ENCODE results near the gene SHROOM3. TPM values are rescaled to one million over a fixed set of nuclear protein-coding genes. Genes with fewer than 3 reads are reported as not detected.

Gene SHROOM3
- total RNA-seq, 1 donor from 2014 or later, result not detected

- Mint-ChIP-seq H3K4me1 (ENCODE audit: low read depth) (peaks cover 6% of the 10 kb centered on the region), H3K36me3 (ENCODE audit: low read depth) (no peaks in the 10 kb centered on the region), H3K9me3 (no peaks in the 10 kb centered on the region), H3K27me3 (ENCODE audit: low read depth) (peaks cover 12% of the 10 kb centered on the region), H3K27ac (no peak overlapping the region), H3K4me3 (ENCODE audit: low read depth) (no peak overlapping the region)
- no peak for DNase-seq (ENCODE audit: low spot score)
- intact Hi-C loops (cut with micrococcal nuclease), result no loop called here
Observed at GRCh38 chr4:76741663-76742020, 306.6 kb downstream of the SHROOM3 start.

DNA sequence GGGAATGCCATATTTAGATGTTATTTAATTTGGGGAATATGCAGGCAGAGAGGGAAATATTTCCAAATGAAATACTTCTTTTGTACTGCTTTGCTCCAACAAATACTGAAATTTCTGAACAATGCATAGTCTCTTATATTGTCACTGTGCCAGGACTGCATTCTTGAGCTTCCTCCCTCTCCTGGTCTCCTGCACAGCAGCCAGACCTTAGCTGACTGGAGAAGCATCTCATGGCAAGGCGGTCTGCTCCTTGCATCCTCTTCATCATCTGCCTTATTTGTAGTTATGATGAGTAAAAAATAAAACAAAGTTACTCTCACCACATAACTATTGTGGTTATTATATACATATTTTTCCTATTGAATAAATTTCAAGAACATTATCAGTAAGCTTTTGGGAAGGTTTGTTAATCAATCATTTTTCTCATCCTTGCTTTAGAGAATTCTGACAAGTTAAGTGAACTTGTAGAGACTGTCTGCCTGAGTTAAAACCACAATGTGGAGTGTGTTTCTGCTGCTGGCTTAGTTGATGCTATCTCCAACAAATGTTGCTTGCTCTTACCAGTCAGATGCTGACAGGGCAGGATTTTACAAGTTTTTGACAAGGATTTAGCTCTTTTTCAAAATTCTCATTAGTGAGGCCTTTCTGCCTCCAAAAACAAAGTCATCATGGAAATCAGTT lies 309.4 kb downstream of the SHROOM3 start:
- no peaks in the 10 kb centered on the region for H3K9me3 Mint-ChIP-seq
- intact Hi-C loops (cut with micrococcal nuclease), result no loop called here
- no peak overlapping the region for H3K27ac Mint-ChIP-seq

GRCh38 chr4:76745240-76745639 lies 310.2 kb downstream of the SHROOM3 start:
- Mint-ChIP-seq H3K27me3 (ENCODE audit: low read depth) (peaks cover 29% of the 10 kb centered on the region), H3K9me3 (no peaks in the 10 kb centered on the region), H3K4me3 (ENCODE audit: low read depth) (no peak overlapping the region), H3K27ac (no peak overlapping the region), H3K4me1 (ENCODE audit: low read depth) (no peaks in the 10 kb centered on the region), H3K36me3 (ENCODE audit: low read depth) (no peaks in the 10 kb centered on the region)
- intact Hi-C loops (cut with micrococcal nuclease), result no loop called here
- no peak for DNase-seq (ENCODE audit: low spot score)

More for the DNA sequence above, 309.4 kb downstream of the SHROOM3 start:
- no peaks in the 10 kb centered on the region for H3K4me1 Mint-ChIP-seq (ENCODE audit: low read depth)
- peaks cover 23% of the 10 kb centered on the region for H3K27me3 Mint-ChIP-seq (ENCODE audit: low read depth)
- H3K4me3 Mint-ChIP-seq (ENCODE audit: low read depth), result no peak overlapping the region
- no peaks in the 10 kb centered on the region for H3K36me3 Mint-ChIP-seq (ENCODE audit: low read depth)
- no peak for DNase-seq (ENCODE audit: low spot score)

- peaks cover 10% of the 10 kb centered on the region for H3K9me3 Mint-ChIP-seq
- intact Hi-C loops (cut with micrococcal nuclease), result no loop called here
- no peak for DNase-seq (ENCODE audit: low spot score)
- no peaks in the 10 kb centered on the region for H3K4me1 Mint-ChIP-seq (ENCODE audit: low read depth)
- H3K4me3 Mint-ChIP-seq (ENCODE audit: low read depth), result no peak overlapping the region
- H3K27ac Mint-ChIP-seq, result no peak overlapping the region
- H3K36me3 Mint-ChIP-seq (ENCODE audit: low read depth), result no peaks in the 10 kb centered on the region
- H3K27me3 Mint-ChIP-seq (ENCODE audit: low read depth), result peaks cover 38% of the 10 kb centered on the region
Observed at GRCh38 chr4:76747563-76747962, 312.5 kb downstream of the SHROOM3 start.

GRCh38 chr4:76748649-76749048 lies 313.6 kb downstream of the SHROOM3 start:
- no peak overlapping the region for H3K4me3 Mint-ChIP-seq (ENCODE audit: low read depth)
- H3K27ac Mint-ChIP-seq, result no peak overlapping the region
- intact Hi-C loops (cut with micrococcal nuclease), result no loop called here
- peaks cover 35% of the 10 kb centered on the region for H3K27me3 Mint-ChIP-seq (ENCODE audit: low read depth)
- no peak for DNase-seq (ENCODE audit: low spot score)
- H3K36me3 Mint-ChIP-seq (ENCODE audit: low read depth), result no peaks in the 10 kb centered on the region
- H3K9me3 Mint-ChIP-seq, result peaks cover 10% of the 10 kb centered on the region
- H3K4me1 Mint-ChIP-seq (ENCODE audit: low read depth), result no peaks in the 10 kb centered on the region

DNA sequence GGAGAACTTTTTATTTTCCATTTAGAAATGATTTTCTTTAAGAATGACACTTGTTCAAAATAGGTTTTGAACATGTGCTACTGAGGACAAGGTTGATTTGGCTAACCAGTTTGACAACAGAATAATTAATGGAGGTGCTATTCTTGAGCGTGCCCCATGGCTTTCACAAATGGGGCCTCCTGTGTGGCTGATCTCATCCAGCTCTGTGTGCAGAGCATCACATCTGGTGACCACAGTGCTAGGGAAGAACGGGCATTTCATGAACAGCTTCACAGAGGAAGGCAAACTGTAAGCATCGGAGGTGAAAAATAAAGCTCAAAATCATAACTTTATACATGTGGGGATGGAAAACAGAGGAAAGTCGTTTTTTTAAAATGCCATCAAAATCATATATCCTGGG lies 314.3 kb downstream of the SHROOM3 start:
- no peak for DNase-seq (ENCODE audit: low spot score)
- Mint-ChIP-seq H3K4me1 (ENCODE audit: low read depth) (no peaks in the 10 kb centered on the region), H3K27ac (no peak overlapping the region), H3K9me3 (peaks cover 10% of the 10 kb centered on the region), H3K36me3 (ENCODE audit: low read depth) (no peaks in the 10 kb centered on the region), H3K4me3 (ENCODE audit: low read depth) (no peak overlapping the region), H3K27me3 (ENCODE audit: low read depth) (peaks cover 32% of the 10 kb centered on the region)
- intact Hi-C loops (cut with micrococcal nuclease), result no loop called here

- Mint-ChIP-seq H3K4me1 (ENCODE audit: low read depth) (no peaks in the 10 kb centered on the region), H3K27ac (no peak overlapping the region), H3K36me3 (ENCODE audit: low read depth) (no peaks in the 10 kb centered on the region), H3K27me3 (ENCODE audit: low read depth) (peaks cover 33% of the 10 kb centered on the region), H3K4me3 (ENCODE audit: low read depth) (no peak overlapping the region), H3K9me3 (peaks cover 10% of the 10 kb centered on the region)
- intact Hi-C loops (cut with micrococcal nuclease), result no loop called here
- no peak for DNase-seq (ENCODE audit: low spot score)
Observed at GRCh38 chr4:76750716-76751115, 315.7 kb downstream of the SHROOM3 start.

GRCh38 chr4:76751612-76752343 lies 316.7 kb downstream of the SHROOM3 start:
- Mint-ChIP-seq H3K27ac (no peak overlapping the region), H3K4me3 (ENCODE audit: low read depth) (no peak overlapping the region), H3K27me3 (ENCODE audit: low read depth) (peaks cover 33% of the 10 kb centered on the region), H3K9me3 (peaks cover 10% of the 10 kb centered on the region), H3K36me3 (ENCODE audit: low read depth) (no peaks in the 10 kb centered on the region), H3K4me1 (ENCODE audit: low read depth) (no peaks in the 10 kb centered on the region)
- intact Hi-C loops (cut with micrococcal nuclease), result no loop called here
- DNase-seq (ENCODE audit: low spot score), result no peak

DNA sequence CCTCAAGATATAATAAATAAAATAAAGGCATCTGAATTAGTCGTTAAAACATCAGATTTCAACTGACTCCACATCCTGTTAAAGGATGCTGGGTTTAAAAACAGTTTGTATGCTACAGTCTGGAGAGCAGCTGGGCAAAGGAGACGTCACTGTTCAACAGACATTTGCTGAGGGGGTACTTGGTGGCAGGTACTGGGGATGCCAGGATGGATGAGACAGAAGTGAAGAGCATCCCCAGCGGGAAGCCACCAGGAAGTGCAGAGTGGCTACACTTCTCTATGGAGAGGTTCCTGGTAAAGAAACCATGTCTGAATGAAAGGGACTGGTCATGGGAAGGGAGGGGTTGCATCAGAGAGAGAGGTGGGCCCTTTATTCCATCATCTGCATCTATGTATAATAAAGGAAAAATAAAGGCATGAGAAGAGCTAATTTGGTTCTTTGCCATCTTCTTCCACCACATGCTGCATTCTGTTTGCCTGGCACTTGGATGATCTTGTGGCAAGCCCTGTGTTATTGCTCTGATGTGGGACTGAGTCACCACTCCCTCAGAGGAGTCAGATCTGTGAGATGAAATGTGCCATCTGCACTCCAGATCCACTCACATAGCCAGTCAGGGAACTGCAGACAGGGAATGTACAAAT lies 318.0 kb downstream of the SHROOM3 start:
- intact Hi-C loops (cut with micrococcal nuclease), result no loop called here
- Mint-ChIP-seq H3K27me3 (ENCODE audit: low read depth) (peaks cover 35% of the 10 kb centered on the region), H3K27ac (no peak overlapping the region), H3K9me3 (peaks cover 10% of the 10 kb centered on the region), H3K4me1 (ENCODE audit: low read depth) (no peaks in the 10 kb centered on the region), H3K36me3 (ENCODE audit: low read depth) (no peaks in the 10 kb centered on the region), H3K4me3 (ENCODE audit: low read depth) (no peak overlapping the region)
- no peak for DNase-seq (ENCODE audit: low spot score)

GRCh38 chr4:76753814-76754213 lies 318.8 kb downstream of the SHROOM3 start:
- peaks cover 32% of the 10 kb centered on the region for H3K27me3 Mint-ChIP-seq (ENCODE audit: low read depth)
- H3K27ac Mint-ChIP-seq, result no peak overlapping the region
- no peaks in the 10 kb centered on the region for H3K36me3 Mint-ChIP-seq (ENCODE audit: low read depth)
- H3K4me1 Mint-ChIP-seq (ENCODE audit: low read depth), result peaks cover 3% of the 10 kb centered on the region
- no peak for DNase-seq (ENCODE audit: low spot score)
- H3K9me3 Mint-ChIP-seq, result peaks cover 10% of the 10 kb centered on the region
- intact Hi-C loops (cut with micrococcal nuclease), result no loop called here
- H3K4me3 Mint-ChIP-seq (ENCODE audit: low read depth), result no peak overlapping the region

GRCh38 chr4:76754439-76754838 lies 319.4 kb downstream of the SHROOM3 start:
- intact Hi-C loops (cut with micrococcal nuclease), result no loop called here
- H3K9me3 Mint-ChIP-seq, result peaks cover 10% of the 10 kb centered on the region
- no peaks in the 10 kb centered on the region for H3K36me3 Mint-ChIP-seq (ENCODE audit: low read depth)
- H3K27ac Mint-ChIP-seq, result no peak overlapping the region
- DNase-seq (ENCODE audit: low spot score), result no peak
- H3K27me3 Mint-ChIP-seq (ENCODE audit: low read depth), result peaks cover 29% of the 10 kb centered on the region
- H3K4me1 Mint-ChIP-seq (ENCODE audit: low read depth), result peaks cover 3% of the 10 kb centered on the region
- no peak overlapping the region for H3K4me3 Mint-ChIP-seq (ENCODE audit: low read depth)

- H3K36me3 Mint-ChIP-seq (ENCODE audit: low read depth), result no peaks in the 10 kb centered on the region
- intact Hi-C loops (cut with micrococcal nuclease), result loop anchor here (5.0 kb wide), 2 partner anchors 243 to 323 kb away; no protein-coding TSS in a partner anchor
- H3K27ac Mint-ChIP-seq, result no peak overlapping the region
- H3K9me3 Mint-ChIP-seq, result peaks cover 10% of the 10 kb centered on the region
- H3K27me3 Mint-ChIP-seq (ENCODE audit: low read depth), result peaks cover 24% of the 10 kb centered on the region
- H3K4me3 Mint-ChIP-seq (ENCODE audit: low read depth), result no peak overlapping the region
- no peak for DNase-seq (ENCODE audit: low spot score)
- peaks cover 3% of the 10 kb centered on the region for H3K4me1 Mint-ChIP-seq (ENCODE audit: low read depth)
Observed at GRCh38 chr4:76755756-76756155, 320.7 kb downstream of the SHROOM3 start.

GRCh38 chr4:76756416-76756815 lies 321.4 kb downstream of the SHROOM3 start:
- Mint-ChIP-seq H3K4me1 (ENCODE audit: low read depth) (peaks cover 3% of the 10 kb centered on the region), H3K4me3 (ENCODE audit: low read depth) (no peak overlapping the region), H3K27ac (no peak overlapping the region), H3K27me3 (ENCODE audit: low read depth) (peaks cover 26% of the 10 kb centered on the region), H3K9me3 (peaks cover 8% of the 10 kb centered on the region), H3K36me3 (ENCODE audit: low read depth) (no peaks in the 10 kb centered on the region)
- no peak for DNase-seq (ENCODE audit: low spot score)
- intact Hi-C loops (cut with micrococcal nuclease), result loop anchor here (5.0 kb wide), 2 partner anchors 244 to 324 kb away; no protein-coding TSS in a partner anchor
